ENCODE results near the gene RIPK4. TPM values are rescaled to one million over a fixed set of nuclear protein-coding genes. Genes with fewer than 3 reads are reported as not detected.

Gene RIPK4
- total RNA-seq, 1 donor from 2014 or later = 28.0 TPM

DNA sequence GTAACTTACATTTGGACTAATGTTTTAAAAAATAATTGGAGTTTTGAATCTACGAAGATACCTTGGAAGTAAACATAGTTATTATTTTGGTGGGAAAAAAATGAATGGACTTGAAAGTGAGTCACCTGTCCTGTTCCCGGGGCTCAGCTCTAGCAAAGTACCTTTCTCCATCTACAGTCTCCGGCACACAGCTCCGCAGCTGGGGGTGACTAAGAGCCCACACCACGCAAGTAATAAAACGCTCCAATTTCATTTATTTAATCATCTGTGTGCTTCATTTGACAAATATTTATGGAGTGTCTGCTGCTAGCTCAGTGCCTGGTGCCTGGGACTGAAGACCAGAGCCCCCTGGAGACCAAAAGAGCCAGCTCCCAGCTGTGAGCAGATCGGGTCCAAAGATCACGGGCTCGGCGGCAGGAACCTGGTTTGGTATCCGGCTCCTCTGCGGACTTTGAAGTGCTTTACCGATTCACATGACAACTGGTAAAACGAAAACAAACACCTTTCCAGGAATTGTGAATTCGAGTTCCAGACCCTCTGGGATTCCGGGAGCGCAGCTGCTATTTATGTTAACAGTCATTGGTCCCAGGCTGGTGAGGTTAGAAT is 1.7 kb upstream of the RIPK4 start:
- Histone ChIP-seq H3K4me1 (peaks cover 32% of the 10 kb centered on the region), H3K9me3 (no peaks in the 10 kb centered on the region), H3K36me3 (no peaks in the 10 kb centered on the region), H3K4me3 (peak overlapping the region; percentile 19 to 25), H3K27me3 (peaks cover 17% of the 10 kb centered on the region), H3K27ac (no peak overlapping the region)
- intact Hi-C loops (cut with DNase I) = no loop called here
- DNase-seq (ENCODE audit: extremely low spot score in 2 of 2) = no peak
- TF ChIP-seq POLR2AphosphoS5 (IDR thresholded peaks at IDR 0.05; ENCODE audit: insufficient read depth in 1 of 2, low read depth in 1 of 2) (no peak), POLR2A (IDR thresholded peaks at IDR 0.05) (no peak)
- TF ChIP-seq, protein P1, sequence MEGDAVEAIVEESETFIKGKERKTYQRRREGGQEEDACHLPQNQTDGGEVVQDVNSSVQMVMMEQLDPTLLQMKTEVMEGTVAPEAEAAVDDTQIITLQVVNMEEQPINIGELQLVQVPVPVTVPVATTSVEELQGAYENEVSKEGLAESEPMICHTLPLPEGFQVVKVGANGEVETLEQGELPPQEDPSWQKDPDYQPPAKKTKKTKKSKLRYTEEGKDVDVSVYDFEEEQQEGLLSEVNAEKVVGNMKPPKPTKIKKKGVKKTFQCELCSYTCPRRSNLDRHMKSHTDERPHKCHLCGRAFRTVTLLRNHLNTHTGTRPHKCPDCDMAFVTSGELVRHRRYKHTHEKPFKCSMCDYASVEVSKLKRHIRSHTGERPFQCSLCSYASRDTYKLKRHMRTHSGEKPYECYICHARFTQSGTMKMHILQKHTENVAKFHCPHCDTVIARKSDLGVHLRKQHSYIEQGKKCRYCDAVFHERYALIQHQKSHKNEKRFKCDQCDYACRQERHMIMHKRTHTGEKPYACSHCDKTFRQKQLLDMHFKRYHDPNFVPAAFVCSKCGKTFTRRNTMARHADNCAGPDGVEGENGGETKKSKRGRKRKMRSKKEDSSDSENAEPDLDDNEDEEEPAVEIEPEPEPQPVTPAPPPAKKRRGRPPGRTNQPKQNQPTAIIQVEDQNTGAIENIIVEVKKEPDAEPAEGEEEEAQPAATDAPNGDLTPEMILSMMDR (IDR thresholded peaks at IDR 0.05) = no peak

DNA sequence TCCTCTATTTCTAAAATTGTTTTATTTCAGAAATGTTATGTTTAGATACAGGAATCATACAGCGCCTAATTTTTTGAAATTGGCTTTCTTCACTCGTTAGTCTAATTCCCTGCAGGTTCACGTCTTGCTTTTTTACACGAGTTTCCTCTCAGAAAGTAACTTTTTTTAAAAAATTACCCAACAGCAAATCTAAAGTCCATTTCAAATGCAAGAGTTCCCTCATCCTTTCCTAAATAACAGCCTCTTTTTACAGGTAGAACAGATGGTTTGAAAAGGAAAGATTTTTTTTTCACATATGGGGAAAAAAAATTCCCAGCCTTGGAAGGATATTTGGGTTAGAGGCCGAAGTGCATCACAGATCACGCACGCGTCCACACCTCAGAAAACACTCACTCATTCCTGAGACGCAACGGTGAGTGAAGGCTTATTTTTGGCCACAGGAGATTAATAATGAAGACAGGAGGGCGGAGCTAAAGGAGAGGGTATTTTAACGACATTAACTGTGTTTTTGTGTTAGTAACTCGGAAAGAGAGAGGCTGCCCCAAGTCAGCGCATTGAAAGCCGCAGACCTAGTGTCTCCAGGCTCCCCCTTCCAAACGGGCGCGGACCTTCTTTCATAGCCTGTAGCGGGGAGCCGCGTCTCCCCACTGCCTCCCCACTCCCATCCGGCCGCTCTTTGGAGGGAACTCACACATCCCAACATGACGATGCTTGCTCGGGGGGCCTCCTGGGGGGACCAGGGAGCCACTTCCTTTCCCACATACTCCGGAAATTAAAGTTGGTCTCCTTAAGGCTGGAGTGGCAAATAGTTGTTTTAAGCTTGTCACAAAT is 969 bp upstream of the RIPK4 start:
- intact Hi-C loops (cut with DNase I) = no loop called here
- no peak overlapping the region for H3K27ac ChIP-seq
- DNase-seq (ENCODE audit: extremely low spot score in 2 of 2) = no peak
- peaks cover 21% of the 10 kb centered on the region for H3K27me3 ChIP-seq
- no peaks in the 10 kb centered on the region for H3K9me3 ChIP-seq
- TF ChIP-seq, protein P1 (IDR thresholded peaks at IDR 0.05) = no peak
- no peak for TF ChIP-seq POLR2AphosphoS5 (IDR thresholded peaks at IDR 0.05; ENCODE audit: insufficient read depth in 1 of 2, low read depth in 1 of 2)
- no peak for TF ChIP-seq POLR2A (IDR thresholded peaks at IDR 0.05)
- peak overlapping the region in 1 of 2 donors; percentile 19 for H3K4me3 ChIP-seq
- no peaks in the 10 kb centered on the region for H3K36me3 ChIP-seq
- peaks cover 32% of the 10 kb centered on the region for H3K4me1 ChIP-seq

DNA sequence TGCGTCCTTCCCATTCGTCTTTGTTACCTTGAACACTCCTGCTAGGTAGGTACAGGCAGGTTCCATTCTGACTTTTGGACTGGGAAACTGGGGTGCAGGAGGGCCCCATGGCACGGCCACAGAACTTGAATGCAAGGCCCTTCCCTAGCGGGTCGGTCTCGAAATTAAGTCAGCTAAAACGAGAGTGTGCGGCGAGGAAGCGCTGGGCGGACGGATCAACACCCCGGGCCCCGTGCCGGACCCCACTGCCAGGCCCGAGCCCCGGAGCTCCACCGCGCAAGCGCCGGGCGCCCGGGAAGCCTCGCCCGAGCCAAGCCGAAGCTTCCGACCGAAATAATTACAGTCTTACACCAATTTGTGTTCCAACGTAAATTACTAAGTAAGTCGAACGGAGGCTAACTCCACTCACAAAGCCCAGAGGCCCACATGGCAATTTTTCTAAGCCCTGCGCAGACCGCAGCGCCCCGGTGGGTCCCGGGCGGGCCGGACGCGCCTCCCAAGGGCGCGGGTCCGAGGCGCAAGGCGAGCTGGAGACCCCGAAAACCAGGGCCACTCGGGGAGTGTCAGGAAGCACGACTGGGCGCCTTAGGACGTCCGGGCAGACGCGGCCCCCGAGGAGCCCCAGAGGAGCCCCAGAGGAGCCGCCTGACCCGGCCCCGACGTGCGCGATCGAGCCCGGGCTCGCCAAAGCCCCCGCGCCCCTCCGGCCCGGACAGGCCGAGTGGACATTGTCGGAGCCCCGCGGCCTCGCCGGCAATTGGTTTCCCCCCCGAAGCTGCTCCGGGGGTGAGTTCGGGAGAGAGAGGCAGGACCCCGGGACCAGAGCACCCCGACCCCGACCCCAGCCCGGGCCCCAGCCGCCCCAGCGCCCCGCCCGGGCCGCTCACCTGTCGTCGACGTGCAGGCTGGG is 624 bp downstream of the RIPK4 start:
- Histone ChIP-seq H3K27me3 (peaks cover 29% of the 10 kb centered on the region), H3K4me1 (peaks cover 47% of the 10 kb centered on the region), H3K4me3 (peak overlapping the region; percentile 33 to 59), H3K36me3 (no peaks in the 10 kb centered on the region), H3K9me3 (no peaks in the 10 kb centered on the region), H3K27ac (peak overlapping the region; percentile 88)
- TF ChIP-seq POLR2AphosphoS5 (IDR thresholded peaks at IDR 0.05; ENCODE audit: insufficient read depth in 1 of 2, low read depth in 1 of 2) = no peak
- TF ChIP-seq, protein P1 (IDR thresholded peaks at IDR 0.05) = no peak
- no peak for TF ChIP-seq POLR2A (IDR thresholded peaks at IDR 0.05)
- intact Hi-C loops (cut with DNase I) = no loop called here
- DNase-seq (ENCODE audit: extremely low spot score in 2 of 2) = no peak

DNA sequence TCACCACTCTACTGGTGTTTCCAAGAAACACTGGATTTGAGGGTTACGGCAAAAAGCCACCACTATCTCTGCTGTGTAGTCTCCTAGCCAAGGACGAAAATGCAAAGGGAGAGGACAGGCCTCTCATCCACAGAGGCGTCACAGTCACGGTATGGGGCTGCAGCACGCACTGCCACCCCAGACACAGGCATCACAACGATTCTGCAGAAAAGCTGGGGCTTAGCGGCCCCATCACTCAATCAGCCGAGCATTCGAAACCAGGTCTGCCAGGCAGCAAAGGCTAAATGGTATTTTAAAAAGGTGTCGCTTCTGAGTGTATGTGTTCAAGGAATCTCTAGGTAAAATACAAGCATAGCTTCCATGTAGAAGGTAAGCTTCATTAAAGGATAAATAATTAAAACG is 1.4 kb downstream of the RIPK4 start:
- no peaks in the 10 kb centered on the region for H3K9me3 ChIP-seq
- H3K27ac ChIP-seq = peak overlapping the region; percentile 88
- no peak for DNase-seq (ENCODE audit: extremely low spot score in 2 of 2)
- intact Hi-C loops (cut with DNase I) = no loop called here
- H3K27me3 ChIP-seq = peaks cover 29% of the 10 kb centered on the region
- H3K4me3 ChIP-seq = peak overlapping the region; percentile 33 to 59
- no peaks in the 10 kb centered on the region for H3K36me3 ChIP-seq
- peaks cover 52% of the 10 kb centered on the region for H3K4me1 ChIP-seq
- TF ChIP-seq POLR2AphosphoS5 (IDR thresholded peaks at IDR 0.05; ENCODE audit: insufficient read depth in 1 of 2, low read depth in 1 of 2) = no peak
- no peak for TF ChIP-seq POLR2A (IDR thresholded peaks at IDR 0.05)
- TF ChIP-seq, protein P1 (IDR thresholded peaks at IDR 0.05) = no peak
